Left kidney (tissue), 2 donors: ENCODE data around the gene RPS6KB2. TPM values are rescaled to one million over a fixed set of nuclear protein-coding genes. Genes with fewer than 3 reads are reported as not detected.
"Not testable (repeated sequence)": the region's sequence is repeated elsewhere in the genome, so short reads cannot be mapped to it uniquely, and the experiment has no call there.

ENCODE experiments used
- DNase-seq: peaks from one replicate; pipeline ENCODE4 v3.0.0-alpha.2; 2013
- polyA plus RNA-seq: library from polyadenylated mRNA; unstranded; fragments of 120-200 nt; gene quantifications from one replicate; pipeline ENCODE4 v1.2.1, GENCODE V29; 2013; ENCODE audit not compliant: insufficient read length

Gene RPS6KB2
- polyA plus RNA-seq, 1 donor: 40.4 TPM

DNA sequence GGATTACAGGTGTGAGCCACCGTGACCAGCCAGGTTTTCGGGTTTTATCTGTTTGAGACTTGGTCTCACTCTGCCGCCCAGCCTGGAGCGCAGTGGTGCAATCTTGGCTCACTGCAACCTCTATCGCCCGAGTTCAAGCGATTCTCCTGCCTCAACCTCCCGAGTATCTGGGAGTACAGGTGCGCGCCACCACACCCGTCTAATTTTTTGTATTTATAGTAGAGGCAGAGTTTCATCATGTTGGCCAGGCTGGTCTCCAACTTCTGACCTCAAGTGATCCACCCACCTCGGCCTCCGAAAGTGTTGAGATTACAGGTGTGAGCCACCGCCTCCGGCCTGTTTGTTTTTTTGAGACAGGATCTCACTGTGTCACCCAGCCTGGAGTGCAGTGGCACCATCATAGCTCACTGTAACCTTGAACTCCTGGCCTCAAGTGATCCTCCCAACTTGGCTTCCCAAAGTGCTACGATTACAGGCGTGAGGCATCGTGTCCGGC is 882 bp upstream of the RPS6KB2 start:
- DNase-seq: not testable (repeated sequence)

DNA sequence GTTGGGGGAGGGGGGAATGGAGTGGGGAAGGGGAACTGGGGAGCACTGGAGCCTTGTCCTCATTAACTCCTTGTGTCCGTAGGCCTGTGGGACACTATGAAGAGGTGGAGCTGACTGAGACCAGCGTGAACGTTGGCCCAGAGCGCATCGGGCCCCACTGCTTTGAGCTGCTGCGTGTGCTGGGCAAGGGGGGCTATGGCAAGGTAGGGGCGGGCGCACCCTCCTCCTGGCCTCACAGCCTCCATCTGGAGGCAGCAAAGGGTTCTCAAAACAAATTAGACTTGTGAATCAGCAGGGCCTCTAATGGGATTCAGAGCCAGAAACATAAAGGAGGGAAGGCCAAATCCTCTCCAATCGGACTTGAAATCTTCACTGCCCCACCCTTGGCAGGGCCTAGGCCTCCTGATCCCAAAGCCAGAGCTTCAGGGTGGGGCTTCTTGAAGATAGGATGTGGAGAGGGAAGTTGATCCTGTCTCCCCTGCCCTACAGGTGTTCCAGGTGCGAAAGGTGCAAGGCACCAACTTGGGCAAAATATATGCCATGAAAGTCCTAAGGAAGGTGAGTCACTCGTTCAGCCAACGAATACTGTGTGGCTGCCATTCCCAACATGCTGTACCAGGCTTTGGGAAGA is 859 bp downstream of the RPS6KB2 start:
- DNase-seq: no peak

DNA sequence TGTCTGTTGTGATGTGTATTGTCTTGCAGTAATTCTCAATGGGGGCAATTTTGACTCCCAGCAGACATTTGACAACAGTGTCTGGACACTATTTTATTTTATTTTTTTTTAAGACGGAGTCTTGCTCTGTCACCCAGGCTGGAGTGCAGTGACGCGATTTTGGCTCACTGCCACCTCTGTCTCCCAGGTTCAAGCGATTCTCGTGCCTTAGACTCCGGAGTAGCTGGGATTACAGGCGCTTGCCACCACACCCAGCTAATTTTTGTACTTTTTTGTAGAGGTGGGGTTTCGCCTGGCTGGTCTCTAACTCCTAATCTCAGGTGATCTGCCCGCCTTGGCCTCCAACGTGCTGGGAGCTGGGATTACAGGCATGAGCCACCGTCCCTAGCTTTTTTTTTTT is 1.4 kb downstream of the RPS6KB2 start:
- DNase-seq: no peak

GRCh38 chr11:67431346-67432249 is 3.3 kb downstream of the RPS6KB2 start:
- no peak for DNase-seq

DNA sequence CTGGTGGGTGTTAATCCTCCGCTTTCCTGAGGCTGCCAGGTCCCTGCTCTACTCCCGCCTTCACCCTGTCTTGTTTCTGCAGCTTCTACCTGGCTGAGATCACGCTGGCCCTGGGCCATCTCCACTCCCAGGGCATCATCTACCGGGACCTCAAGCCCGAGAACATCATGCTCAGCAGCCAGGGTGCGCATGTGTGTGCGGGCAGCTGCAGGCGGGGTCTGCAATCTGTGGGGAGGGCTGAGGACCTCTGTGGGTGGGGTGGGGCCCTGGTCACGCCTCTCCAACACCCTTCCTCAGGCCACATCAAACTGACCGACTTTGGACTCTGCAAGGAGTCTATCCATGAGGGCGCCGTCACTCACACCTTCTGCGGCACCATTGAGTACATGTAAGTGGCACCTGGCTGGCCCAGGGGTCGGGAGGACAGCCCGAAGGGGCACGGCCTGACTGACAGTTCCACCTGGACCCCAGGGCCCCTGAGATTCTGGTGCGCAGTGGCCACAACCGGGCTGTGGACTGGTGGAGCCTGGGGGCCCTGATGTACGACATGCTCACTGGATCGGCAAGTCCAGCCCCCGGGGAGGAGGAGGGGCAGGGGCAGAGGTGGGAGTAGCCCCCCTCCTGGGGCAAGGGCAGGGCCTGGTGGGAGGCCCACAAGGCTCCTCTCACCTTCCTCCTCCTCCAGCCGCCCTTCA is 4.5 kb downstream of the RPS6KB2 start:
- DNase-seq: no peak

DNA sequence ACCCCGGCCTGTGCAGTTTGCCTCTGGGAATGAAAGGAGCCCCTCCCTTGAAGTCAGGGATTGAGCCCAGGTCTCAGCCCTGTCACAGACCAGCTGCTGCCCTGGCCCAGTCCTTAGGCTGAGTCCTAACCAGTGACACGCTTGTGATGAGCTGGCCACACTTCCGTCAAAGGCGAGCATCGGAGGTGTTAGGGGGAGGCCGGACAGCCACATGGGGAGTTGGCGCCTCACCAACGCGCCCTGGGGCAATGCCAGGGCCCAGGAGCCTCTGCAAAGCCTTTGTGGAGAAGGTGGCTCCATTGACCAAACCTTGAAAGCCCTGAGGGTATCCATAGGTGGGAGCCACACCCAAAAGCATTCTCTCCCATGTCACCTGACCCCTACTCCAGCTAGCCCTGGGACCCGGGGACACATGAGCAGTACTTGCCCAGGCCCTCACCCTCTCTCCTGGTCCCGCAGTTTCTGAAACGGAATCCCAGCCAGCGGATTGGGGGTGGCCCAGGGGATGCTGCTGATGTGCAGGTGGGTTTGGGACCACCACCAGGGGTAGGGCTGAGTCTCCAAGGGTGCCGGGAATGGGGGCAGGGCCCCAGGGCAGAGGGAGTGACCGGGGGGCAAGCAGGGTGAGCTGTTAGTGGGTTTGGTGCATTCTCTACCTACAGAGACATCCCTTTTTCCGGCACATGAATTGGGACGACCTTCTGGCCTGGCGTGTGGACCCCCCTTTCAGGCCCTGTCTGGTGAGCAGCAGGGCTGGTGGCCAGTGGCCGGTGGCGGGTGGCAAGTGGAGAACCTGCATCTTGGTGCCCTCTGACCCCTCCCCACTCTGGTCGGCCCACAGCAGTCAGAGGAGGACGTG is 5.5 kb downstream of the RPS6KB2 start:
- no peak for DNase-seq

DNA sequence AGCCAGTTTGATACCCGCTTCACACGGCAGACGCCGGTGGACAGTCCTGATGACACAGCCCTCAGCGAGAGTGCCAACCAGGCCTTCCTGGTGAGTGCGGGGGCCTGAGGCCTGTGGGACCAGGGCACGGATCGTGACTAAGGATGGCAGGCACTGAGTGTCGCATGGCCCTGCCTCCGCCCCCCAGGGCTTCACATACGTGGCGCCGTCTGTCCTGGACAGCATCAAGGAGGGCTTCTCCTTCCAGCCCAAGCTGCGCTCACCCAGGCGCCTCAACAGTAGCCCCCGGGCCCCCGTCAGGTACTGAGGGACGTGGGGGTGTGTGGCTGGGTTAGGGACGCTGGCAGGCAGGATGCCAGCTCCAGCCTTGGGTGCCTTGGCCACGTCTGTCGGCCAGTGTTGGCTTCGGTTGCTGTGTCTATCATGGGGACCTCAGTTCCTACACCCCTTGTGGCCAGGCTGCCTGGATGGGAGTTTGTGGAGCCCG is 6.1 kb downstream of the RPS6KB2 start:
- no peak for DNase-seq

DNA sequence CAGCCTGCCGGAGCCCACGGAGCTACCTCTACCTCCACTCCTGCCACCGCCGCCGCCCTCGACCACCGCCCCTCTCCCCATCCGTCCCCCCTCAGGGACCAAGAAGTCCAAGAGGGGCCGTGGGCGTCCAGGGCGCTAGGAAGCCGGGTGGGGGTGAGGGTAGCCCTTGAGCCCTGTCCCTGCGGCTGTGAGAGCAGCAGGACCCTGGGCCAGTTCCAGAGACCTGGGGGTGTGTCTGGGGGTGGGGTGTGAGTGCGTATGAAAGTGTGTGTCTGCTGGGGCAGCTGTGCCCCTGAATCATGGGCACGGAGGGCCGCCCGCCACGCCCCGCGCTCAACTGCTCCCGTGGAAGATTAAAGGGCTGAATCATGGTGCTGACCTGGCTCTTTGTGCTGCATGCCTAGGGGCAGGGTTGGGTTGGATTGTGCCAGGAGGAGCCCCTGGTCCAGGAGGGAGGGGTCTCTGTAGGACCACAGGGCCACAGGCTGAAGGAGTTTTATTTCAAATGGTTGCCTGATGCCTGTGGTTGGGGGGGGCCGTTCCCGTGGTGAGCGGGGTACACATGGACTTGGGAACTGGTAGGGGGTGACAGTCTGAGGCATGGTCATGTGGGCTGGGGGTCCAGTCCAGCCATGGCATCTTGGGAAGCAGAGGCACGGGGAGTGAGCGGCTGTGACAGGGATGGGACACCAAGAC is 6.9 kb downstream of the RPS6KB2 start:
- DNase-seq: no peak

GRCh38 chr11:67435727-67436458 is 7.6 kb downstream of the RPS6KB2 start:
- no peak for DNase-seq

DNA sequence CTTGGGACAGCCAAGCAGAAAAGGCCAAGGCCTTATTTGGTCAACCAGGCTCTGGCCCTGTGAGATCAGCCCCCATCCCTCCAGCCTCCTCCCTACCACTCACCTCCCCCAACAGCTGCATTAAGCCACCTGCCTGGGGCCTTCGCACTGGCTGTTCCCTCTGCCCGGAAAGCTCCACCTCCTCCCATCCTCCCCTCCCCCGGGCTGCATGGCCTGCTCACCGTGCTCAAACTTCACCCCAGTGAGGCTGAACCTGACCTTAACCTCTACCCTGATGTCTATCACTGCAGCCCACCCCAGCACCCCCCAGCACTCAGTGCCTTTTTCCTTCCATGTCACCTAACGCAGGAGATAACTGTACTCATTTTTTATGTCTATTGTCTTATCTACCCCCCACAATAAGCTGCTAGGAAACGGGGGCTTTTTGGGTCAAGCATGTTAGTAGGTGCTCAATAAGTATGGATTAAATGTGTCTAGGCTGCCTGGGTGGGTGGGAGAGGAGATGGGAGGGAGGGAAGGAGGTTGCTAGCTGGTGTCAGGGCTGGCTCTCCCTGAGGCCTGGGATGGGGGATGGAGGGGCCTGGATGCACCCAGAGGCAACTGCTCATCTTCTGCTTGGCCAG is 8.3 kb downstream of the RPS6KB2 start:
- DNase-seq: no peak

- no peak for DNase-seq
Observed at GRCh38 chr11:67437082-67437808, 9.0 kb downstream of the RPS6KB2 start, which contains the start of gene PTPRCAP. PTPRCAP (minus strand) TSS chr11:67437682; CDS start chr11:67437619, 63 bp downstream.

DNA sequence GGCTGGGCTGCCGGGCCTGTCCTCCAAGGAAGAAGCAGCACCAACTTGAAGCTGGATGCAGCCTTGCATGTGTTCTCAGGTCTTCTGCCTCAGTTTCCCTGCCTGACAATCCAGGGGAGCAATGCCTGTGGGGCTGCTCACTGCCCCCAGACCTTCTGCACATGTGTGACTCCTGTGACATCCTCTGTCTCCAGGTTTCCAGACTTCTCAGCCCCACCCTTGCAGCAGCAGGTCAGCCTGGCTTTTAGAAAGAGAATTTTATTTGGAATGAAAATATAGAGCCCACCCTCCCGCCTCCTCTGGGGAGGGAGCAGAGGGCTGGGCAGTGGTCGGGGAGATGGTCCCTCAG is 9.5 kb downstream of the RPS6KB2 start:
- DNase-seq: no peak

DNA sequence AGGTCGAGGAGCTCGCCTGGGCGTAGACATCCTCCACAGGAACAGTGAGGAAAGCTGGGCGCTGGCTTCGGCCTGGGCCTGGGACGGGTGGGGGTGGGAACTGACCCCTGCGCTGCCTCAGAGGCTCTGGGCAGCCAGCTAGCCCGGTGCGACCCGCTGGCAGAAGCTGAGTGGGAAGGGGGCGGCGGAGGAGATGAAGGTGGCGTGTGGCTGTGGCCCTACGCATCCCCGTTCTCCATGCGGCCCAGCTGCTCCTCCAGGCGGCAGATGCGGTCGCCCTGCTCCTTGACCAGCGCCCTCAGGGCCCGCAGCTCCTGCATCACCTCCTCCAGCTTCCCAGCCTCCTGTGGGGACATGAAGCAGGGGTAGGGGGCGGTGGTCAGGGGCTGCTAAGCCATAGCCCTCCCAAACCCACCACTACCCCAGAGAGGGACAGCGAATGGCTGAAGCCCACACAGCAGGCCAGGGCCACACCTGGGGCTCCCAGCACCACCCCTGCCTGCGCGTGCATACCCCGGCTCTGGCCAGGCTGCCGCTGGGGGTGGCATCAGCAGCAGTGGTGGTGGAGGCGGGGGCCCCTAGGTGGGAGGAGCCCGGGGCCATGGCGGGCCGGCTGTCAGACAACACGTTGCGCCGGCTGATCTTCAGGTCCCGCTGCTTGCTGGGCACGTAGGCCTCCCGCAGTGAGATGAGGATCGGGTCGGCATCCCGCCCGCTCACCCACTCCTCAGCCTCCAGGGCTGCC is 10.0 kb downstream of the RPS6KB2 start:
- no peak for DNase-seq

DNA sequence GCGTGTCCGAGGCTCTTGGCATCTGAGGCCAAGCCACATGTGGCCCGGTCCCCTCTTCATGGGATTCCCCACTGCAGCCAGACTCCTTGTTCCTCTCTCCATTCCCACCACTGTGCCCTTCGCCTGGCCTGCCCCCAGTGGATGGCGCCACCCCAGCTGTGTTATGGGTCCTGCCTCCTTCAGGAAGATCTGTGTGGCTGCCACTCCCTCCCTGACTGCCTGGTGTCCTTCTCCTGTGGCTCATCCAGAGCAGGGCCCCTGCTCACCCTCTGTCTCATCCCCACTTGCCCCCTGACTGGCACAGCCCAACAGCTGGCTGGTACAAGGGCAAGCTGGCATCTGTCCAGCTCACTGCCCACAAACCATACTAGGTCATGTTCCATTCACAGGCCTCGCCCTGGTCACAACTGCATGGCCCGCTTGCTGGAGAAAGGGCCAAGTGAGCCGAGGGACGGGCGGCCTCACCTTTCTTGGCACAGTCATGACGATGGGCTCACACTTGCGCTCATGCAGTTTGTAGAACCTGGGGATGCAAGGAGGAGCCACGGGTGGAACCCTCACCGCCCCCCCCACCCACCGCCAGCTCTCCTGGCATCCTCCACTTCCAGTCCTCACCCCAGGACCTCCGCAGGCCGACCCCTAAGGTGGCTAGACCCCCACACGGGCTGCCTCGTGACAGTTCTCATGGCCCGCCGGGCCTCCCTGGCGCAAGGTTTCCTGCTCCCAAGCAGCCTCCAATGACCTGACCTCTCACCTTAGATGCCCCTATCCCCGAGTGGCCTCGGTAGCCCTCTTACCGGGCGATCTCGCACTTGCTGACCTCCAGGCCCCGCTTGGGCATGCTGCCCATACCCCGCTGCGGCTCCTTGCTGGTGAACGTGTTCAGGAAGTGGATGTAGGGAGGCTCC is 11.3 kb downstream of the RPS6KB2 start:
- no peak for DNase-seq

DNA sequence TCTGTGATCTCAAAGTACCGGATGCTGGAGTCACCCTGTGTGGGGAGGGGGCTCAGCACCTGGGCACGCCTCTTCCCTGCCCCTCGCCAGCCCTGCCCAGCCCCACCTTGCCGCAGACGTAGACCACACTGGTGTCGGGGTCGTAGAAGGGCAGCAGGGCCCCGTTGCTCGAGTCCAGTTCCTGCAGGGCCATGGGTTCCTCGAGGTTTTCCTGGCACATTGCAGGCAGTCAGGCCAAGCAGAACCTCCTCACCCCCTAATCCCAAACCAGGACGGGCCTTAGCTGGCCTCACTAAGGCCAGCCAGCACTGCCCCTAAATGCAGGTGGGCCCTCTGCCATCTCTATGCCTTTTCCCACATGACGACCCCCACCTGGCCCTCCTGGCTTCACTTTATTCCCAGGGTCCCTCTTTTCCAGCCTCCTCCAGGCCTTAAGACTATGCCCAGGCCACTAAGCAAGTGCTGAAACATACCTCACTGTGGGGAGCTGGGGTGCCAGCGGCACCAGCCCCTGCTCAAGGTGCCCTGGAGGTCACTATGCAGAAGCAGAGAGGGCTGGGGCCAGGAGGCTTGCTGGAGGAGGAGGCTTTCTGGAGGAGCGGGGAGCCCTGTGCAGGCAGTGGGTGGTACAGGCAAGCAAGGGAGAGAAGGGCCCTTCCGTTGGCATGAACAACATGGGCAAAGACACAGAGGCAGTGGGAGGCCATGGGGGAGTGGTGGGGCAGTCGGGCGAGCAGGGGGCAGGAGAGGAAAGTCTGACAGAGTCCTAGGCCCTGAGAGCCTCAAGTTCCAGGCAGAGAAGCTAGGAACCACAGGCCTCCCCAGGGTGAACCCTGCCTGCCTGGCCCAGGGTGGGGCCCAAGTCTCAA is 12.2 kb downstream of the RPS6KB2 start:
- DNase-seq: no peak

DNA sequence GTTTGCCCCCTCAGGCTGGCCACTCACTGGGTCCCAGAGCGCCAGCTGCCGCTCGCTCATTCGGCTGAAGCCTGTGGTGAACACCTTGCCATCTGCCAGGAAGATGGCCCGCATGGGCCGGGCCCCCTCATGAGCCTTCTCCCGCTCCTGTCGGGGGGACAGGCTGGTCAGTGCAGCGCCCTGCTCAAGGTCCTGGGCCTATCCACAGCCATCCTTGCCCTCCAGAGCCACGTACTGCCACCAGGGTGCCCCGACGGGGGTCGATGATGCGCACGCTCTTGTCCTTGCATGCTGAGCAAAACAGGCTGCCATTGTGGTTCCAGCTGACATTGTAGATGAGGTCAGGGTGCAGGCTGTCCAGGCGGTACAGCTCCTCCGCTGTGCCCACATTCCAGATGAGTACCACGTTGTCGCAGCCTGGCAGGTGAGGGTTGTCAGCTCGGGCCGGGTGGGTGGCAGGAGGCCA is 12.8 kb downstream of the RPS6KB2 start:
- no peak for DNase-seq
